NCI-H2196 treated with DMSO at 0.1 percent for 48 hours (cell line): Measurements from ENCODE around the gene C11orf54.
A peak's percentile ranks its signal among the peaks of the same experiment; 100 is the strongest.
"Not testable (repeated sequence)": the region's sequence is repeated elsewhere in the genome, so short reads cannot be mapped to it uniquely, and the experiment has no call there.

Experiments
- DNase-seq: peaks from one replicate; lab custom pipeline; 2025; ENCODE audit not compliant: unreplicated experiment; lab: John Stamatoyannopoulos, UW

The C11orf54 gene

DNA sequence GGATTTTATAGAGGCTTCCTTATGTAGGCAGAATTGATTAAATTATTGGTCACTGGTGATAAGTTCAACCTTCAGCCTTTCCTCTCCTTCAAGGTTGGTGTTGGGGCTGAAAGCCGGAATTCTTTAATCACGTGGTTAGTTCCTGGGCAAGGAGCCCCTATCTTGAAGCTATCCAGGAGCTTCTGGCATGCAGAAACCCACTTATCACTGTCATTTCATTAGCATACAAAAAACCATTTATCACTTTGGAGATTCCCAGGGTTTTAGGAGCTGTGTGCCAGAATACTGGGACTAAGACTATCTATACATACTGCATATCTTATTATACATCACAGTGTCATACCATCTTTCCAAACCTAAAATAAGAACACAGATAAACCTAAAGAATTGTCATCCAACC is 24.1 kb downstream of the C11orf54 start:
- no peak for DNase-seq

DNA sequence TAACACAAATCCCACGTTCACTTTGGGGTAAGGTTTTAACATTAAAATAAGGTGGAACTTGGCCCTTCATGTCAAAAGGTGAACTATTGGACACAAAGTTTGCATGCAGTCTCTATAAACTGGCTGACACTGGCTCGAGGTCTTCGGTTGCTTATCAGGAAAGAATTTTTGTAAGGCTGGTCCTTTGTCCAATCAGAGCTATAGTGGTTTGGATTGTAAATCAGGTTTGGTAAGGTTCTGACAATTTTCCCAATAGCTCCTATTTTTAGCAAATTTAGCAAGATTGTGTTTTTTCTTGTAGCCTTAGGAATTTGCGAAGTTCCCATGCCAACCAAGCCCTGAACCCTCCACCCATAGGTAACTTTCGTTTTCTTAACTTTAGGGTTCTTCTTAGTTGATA is 25.0 kb downstream of the C11orf54 start:
- DNase-seq, result no peak

DNA sequence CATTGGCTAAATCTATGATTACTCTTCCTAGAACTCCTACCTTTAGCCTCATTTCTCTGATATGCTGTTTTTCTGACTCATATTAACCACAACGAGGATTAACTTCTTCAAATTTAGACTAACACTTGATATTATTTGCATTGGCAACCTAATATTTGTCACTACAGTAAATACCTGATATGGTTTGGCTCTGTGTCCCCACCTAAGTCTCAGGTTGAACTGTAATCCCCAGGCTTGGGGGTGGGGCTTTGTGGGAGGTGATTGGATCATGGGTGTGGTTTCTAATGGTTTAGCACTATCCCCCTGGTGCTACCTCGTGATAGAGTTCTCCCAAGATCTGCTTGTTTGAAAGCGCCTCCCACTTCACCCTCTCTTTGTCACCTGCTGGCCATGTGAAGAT is 25.5 kb downstream of the C11orf54 start:
- no peak for DNase-seq

DNA sequence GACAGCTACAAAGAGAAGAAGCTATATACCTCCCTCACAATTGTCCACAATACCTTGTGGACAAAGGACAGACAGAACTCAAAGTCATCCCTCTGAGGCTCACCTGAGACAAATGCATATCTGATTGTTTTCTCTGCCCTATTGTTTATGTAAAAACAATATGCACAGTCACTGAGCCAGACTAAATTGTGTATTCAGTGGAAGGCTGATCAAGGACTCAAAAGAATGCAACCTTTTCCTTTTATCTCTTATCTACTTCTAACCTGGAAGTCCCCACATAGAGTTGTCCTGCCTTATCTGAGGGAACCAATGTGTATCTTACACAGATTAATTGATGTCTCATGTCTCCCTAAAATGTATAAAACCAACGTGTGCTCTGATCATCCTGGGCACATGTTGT is 28.7 kb downstream of the C11orf54 start:
- DNase-seq, result no peak

DNA sequence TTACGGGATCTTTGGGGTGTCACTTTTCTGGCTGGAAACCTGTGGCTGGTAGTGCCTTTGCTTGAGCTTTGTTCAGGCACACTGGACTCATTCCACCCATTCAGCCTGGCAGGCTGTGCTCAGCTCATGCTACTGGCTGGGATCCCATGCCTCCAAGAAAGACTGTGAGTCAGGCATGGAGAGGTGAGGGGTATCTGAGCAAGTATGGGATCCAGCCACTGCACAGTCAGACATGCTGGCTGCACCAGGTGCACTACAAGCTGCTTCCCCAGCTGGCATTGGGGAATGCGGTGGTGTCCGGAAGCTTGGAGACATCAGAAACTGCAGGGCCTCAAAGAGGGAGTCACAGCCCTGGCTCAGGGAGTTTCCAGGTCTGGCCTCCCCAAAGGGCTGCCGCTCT is 30.7 kb downstream of the C11orf54 start:
- DNase-seq, result no peak

DNA sequence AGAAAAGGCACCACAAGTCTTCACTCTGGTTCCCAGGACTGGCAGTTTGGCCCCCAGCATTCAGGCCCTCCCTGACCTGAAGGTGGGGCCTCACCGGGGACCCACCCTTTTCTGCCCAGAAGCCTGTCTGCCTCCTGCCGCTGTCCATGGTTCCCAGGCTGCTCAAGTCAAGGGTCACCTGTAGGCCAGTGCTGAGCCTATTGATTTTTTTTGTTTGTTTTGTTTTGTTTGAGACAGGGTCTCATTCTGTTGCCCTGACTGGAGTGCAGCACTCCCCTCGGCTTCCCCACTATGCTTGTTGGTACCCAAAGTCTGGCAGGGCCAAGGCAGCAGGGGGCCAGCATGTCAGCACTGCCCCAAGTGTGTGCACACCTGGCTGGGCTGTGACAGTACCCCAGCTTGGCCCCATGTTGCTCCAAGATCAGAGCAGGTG is 31.6 kb downstream of the C11orf54 start:
- no peak for DNase-seq

DNA sequence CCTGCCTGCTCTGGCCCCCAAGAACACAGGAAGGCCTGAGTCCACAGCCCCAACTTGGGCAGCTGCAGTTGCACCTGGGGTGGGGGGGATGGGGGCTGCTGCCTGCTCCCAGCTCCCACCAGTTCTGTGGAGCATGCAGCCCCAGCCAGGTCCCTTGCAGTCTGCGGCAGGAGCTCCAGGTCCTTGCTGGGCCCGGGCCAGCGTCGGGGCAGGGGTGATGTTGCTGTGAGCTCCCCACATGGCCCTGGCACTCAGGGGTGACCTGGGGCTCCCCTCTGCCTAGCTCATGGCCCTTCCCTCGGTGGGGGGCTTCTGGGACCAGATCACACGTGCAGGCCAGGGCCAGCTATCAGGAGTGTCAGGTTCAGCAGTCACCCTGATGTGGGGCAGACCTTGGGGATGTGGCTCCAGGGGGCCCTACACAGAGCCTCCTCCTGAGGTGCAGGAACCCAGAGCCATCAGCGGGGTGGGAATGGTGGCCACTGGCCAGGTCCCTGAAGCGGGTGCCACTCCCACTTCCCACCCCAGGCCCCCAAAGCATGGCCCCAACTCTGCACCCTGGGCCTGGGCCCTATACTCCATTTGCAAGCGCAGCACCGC is 32.2 kb downstream of the C11orf54 start:
- DNase-seq, result no peak

DNA sequence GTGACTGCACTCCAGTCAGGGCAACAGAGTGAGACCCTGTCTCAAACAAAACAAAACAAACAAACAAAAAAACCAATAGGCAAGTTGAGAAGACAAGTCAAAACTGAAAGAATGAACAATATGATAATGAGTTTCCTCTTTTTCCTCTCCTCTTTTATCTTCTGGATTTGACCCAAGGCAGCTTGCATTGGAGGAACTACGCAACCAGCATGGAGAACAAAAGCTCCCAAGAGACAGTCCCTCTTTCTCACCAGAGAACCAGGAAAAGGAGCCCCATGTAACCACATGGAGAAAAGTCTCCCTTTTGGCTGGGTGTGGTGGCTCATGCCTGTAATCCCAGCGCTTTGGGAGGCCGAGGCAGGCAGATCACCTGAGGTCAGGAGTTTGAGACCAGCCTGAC is 33.1 kb downstream of the C11orf54 start:
- DNase-seq, result not testable (repeated sequence)

DNA sequence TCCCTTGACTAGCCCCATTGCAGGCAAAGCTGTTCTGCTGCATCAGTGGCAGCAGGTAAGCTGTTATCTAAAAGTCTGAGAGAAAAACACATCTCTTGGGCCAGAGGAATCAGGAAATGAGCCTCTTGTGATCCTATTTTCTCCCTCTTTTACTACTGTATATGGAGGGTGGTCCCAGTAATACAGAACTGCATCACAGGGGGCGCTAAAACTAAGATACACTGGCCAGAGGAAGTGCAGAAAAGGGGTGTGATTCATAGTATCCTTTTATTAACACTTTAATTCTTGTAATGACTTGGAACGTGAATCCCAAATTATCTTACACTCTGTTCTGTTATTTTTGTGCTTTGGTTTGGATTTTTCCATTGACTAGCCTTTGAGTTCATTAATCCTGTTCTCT is 33.8 kb downstream of the C11orf54 start:
- no peak for DNase-seq

DNA sequence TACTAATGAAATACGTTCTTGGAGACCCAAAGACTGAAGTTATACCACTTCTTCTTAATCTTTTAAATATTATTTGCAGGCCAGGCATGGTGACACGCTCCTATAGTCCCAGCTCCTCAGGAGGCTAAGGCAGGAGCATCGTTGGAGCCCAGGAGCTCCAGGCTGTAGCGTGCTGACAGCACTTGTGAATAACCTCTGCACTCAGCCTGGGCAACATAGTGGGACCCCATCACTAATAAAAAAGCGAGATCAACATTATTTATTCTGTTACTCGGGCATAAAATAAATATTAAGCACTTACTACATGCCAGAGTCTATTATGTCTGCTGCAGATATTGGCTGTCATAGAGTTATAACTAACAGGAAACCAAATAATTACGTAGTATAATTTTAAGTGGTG is 41.9 kb downstream of the C11orf54 start:
- no peak for DNase-seq

DNA sequence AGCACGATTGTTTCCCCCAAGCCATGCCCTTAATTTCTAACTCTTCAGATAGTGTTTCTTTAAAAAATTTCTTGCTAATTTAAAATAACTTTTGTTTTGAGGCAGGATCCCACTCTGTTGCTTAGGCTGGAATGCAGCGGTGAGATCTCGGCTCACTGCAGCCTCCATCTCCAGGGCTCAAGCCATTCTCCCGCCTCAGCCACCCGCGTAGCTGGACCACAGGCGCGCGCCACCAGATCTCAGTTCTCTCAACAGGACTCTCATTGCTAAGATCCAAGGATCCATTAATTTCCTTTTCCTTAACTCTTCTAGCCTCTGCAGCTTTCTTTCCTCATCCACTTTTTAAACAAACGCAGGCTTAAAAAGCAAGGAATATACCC is 42.3 kb downstream of the C11orf54 start:
- no peak for DNase-seq

DNA sequence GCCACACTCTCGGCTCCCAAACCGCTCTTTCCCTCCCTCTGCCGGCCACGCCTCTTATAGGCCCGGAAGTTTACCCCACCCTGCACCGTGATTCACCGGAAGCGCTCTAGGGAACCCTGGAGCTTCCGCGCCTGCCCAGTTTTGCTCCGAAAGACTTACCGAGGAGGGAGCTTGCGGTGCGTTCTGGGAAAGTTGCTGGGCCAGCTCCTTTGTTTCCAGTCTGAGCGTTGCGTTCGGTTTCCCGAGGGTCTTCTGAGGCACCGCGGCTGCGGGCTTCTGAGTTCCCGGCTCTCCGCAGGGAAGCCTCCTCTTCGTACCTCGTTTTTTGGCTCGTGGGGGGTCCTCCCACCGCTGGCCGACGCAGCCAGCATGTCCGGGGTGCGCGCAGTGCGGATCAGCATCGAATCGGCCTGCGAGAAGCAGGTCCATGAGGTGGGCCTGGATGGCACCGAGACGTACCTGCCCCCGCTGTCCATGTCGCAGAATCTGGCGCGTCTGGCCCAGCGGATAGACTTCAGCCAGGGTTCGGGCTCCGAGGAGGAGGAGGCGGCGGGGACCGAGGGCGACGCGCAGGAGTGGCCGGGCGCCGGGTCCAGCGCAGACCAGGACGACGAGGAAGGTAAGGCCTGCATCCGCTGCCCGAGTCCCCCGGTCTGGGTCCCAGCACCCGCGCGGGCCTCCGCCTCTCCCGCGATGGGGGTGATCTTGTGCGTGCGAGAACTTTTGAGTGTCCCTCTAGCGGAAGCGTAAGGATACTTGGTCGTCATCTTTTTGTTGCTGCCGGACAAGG is 42.9 kb downstream of the C11orf54 start, which contains the start of gene MED17:
Gene MED17, plus strand, starts transcription at position 138 of the 790 bp plus-strand sequence. Its CDS starts 232 bp downstream, at position 370.
- DNase-seq, result peak; percentile 90

DNA sequence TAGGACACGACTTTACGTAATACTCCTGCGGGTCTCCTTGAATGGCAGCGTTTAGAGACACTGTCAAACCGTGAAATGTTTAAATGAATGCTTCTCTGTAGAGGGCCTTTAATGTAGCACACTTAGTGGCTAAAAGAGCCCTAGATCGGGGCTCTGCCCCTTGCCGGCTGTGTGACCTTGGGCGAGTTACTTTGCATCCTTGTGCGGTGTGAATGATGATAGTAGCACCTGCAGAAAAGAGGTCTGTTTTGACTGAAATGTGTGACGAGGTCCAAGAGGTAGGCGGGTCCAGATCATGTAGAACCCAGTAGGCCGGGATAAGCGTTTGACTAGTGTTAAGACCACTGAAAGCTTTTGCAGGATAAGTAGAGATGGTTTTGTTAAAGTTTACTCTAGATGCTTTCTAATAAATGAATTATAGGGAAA is 43.5 kb downstream of the C11orf54 start:
- no peak for DNase-seq

DNA sequence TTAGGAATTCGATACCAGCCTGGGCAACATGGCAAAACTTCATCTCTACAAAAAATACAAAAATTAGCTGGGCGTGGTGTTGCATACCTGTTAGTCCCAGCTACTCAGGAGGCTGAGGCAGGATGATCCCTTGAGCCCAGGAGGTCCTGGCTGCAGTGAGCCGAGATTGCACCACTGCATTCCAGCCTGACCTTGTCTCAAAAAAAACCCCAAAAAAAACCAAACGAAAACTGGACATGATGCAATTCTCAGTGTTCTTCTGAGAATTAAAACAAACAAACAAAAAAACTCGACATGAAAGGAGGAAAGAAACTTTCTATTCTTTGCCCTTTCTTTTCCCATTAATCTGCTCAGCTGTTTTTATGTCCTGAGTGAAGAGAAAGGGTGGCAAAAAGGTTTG is 50.0 kb downstream of the C11orf54 start:
- DNase-seq, result no peak

DNA sequence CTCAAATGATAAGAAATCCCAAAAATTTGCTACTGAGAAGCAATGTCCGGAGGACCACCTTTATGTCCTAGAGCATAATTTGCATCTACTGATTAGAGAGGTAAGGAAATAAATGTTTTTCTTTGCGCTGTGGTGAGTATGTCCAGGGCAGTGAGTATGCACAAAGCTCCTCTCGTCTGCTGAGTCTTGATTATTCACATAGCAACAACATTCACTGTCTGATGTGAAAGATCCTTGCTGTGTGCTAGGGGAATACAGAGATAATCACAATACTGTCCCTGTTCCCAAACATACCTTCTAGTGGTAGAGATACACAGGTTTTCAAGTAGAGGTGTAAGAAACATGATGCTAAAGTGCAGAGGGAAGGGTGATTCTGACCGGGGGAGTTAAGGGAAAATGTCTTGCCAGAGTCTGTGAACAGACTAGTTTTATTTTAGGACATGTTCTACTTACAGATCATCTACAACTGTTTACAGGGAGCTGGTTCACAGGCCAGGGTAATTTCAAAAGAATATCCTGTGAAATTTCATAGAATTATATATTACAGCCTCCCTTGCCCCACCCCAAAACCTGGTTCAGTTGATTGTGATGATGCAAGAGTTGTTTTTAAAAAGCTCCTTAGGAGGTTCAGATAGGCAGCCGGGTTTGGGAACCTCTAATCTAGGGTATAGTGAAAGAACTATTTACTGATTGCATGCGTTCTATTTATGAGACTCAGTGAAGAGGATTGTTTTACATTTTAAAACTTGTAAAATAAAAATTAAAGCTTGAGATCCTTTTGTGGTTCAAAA is 55.2 kb downstream of the C11orf54 start:
- no peak for DNase-seq

DNA sequence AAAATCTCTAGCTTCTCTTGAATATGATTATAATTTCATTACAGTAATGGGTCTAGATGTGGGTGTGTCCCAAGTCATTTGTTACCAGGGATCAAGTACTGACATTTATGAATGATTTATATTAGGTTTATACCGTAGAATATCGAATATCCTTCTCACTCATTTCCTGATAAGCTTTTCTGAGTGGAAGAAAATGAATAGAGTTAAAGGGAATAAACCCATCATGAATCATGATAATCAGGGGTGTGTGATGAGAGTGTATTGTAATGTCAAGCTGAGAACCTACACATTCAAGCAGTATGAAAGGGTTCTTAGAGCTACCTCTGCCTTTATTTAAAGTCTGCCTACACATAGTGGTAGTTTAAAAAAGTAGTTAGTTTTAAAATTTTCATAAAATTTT is 59.9 kb downstream of the C11orf54 start:
- DNase-seq, result no peak

DNA sequence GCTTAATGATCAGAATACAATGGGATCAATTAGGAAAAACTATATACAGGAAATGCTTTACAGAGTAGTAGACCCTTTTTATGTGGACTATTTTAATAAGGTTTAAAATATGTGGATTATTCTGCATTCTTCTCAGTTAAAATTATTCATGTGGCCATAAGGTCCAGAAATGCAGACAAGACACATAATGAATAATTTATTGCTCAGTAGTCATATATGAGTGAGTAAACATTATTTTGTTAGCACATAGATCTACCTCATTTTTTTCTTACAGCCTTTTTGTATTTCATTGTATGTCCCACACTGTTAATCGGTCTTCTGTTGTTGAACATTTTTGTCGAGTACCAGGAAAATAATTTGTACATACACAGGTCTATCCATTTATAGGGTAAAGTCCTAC is 63.4 kb downstream of the C11orf54 start:
- no peak for DNase-seq

DNA sequence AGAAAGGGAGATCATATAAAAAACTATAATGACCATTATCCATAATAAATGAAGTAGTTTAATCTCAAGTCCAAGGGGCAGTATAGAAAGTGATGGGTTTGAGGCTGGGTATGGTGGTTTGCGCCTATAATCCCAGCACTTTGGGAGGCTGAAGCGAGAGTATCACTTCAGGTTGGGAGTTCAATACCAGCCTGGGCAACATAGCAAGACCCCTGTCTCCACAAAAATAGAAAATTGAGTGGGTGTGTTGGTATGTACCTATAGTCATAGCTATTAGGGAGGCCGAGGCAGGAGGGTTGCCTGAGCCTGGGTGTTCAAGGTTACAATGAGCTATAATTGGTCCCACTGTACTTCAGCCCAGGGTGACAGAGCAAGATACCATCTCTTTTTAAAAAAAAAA is 66.5 kb downstream of the C11orf54 start:
- no peak for DNase-seq

DNA sequence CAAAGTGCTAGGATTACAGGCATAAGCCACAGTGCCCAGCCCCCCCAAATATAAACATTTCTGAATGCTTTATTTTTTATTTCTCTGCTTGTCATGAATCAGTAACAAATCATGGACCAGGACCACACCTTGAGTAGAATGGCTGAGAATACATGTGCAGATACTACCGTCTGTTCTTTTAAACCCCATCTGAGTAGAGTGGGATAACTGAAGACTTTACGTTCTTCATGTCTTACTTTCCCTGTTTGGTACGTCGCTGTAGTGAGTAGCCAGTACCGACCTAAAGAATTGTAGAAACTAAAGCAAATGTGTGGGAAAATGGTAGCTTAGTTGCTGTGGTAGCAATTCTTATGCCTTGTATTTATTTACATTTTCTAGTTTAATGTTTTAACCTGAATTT is 72.5 kb downstream of the C11orf54 start:
- no peak for DNase-seq
